ENCODE measurements around the gene EGLN1.

EGLN1 gene

GRCh38 chr1:231364192-231364591 is 57.9 kb downstream of the EGLN1 start:
- no peak for TF ChIP-seq CTCF (IDR thresholded peaks at IDR 0.05; ENCODE audit: control insufficient read depth, insufficient read depth, low read depth, low read length, missing control alignments)
- DNase-seq (ENCODE audit: low read depth), result no peak
- no peak overlapping the region for H3K4me3 ChIP-seq (ENCODE audit: control insufficient read depth, low read depth, low read length)

- TF ChIP-seq CTCF (IDR thresholded peaks at IDR 0.05; ENCODE audit: control insufficient read depth, insufficient read depth, low read depth, low read length, missing control alignments), result no peak
- H3K4me3 ChIP-seq (ENCODE audit: control insufficient read depth, low read depth, low read length), result no peak overlapping the region
- DNase-seq (ENCODE audit: low read depth), result no peak
These were observed 58.5 kb downstream of the EGLN1 start for GRCh38 chr1:231363624-231364023.

- no peak overlapping the region for H3K4me3 ChIP-seq (ENCODE audit: control insufficient read depth, low read depth, low read length)
- no peak for DNase-seq (ENCODE audit: low read depth)
- no peak for TF ChIP-seq CTCF (IDR thresholded peaks at IDR 0.05; ENCODE audit: control insufficient read depth, insufficient read depth, low read depth, low read length, missing control alignments)
These were observed 59.8 kb downstream of the EGLN1 start for GRCh38 chr1:231362325-231362724.

- no peak overlapping the region for H3K4me3 ChIP-seq (ENCODE audit: control insufficient read depth, low read depth, low read length)
- no peak for TF ChIP-seq CTCF (IDR thresholded peaks at IDR 0.05; ENCODE audit: control insufficient read depth, insufficient read depth, low read depth, low read length, missing control alignments)
- peak; percentile 92 for DNase-seq (ENCODE audit: low read depth)
These were observed 63.0 kb downstream of the EGLN1 start for GRCh38 chr1:231359113-231359512.

- TF ChIP-seq CTCF (IDR thresholded peaks at IDR 0.05; ENCODE audit: control insufficient read depth, insufficient read depth, low read depth, low read length, missing control alignments), result peak; percentile 72
- DNase-seq (ENCODE audit: low read depth), result peak; percentile 57
- H3K4me3 ChIP-seq (ENCODE audit: control insufficient read depth, low read depth, low read length), result no peak overlapping the region
These were observed 64.2 kb downstream of the EGLN1 start for GRCh38 chr1:231357831-231358354.

- TF ChIP-seq CTCF (IDR thresholded peaks at IDR 0.05; ENCODE audit: control insufficient read depth, insufficient read depth, low read depth, low read length, missing control alignments), result no peak
- no peak for DNase-seq (ENCODE audit: low read depth)
- no peak overlapping the region for H3K4me3 ChIP-seq (ENCODE audit: control insufficient read depth, low read depth, low read length)
These were observed 64.8 kb downstream of the EGLN1 start for GRCh38 chr1:231357187-231357772.

Data from AG09309 (cell line).